BLaER1 treated with 17β-estradiol and CSF1 and Interleukin-3, amounts not matched to agents 10 nM and 100 nM (cell line): Measurements from ENCODE around the gene SEC23IP.
A peak's percentile ranks its signal among the peaks of the same experiment; 100 is the strongest.
"Not testable (repeated sequence)": the region's sequence is repeated elsewhere in the genome, so short reads cannot be mapped to it uniquely, and the experiment has no call there.

Experiments
- H3K27ac ChIP-seq, 11 experiments: shearing (Covaris generic); formaldehyde crosslinking; 2 replicates each; pipeline ENCODE4 v1.8.1; 2022
- H3K27me3 ChIP-seq, 11 experiments: shearing (Covaris generic); formaldehyde crosslinking; 2 replicates each; pipeline ENCODE4 v1.8.1; 2022
- H3K36me3 ChIP-seq, 11 experiments: shearing (Covaris generic); formaldehyde crosslinking; 2 replicates each; pipeline ENCODE4 v1.8.1; 2022
- H3K4me1 ChIP-seq, 10 experiments: shearing (Covaris generic); formaldehyde crosslinking; 2 replicates each; pipeline ENCODE4 v1.8.1; 2022
- H3K4me2 ChIP-seq, 11 experiments: shearing (Covaris generic); formaldehyde crosslinking; 2 replicates each; pipeline ENCODE4 v1.8.1; 2022
- H3K4me3 ChIP-seq, 10 experiments: shearing (Covaris generic); formaldehyde crosslinking; 2 replicates each; pipeline ENCODE4 v1.8.1; 2022
- H3K9ac ChIP-seq, 11 experiments: shearing (Covaris generic); formaldehyde crosslinking; 2 replicates each; pipeline ENCODE4 v1.8.1; 2022
- H3K9me3 ChIP-seq, 11 experiments: shearing (Covaris generic); formaldehyde crosslinking; replicated peaks in 1 of 11; 2 replicates each; pipeline ENCODE4 v1.8.1; 2022
- H4K20me1 ChIP-seq, 11 experiments: shearing (Covaris generic); formaldehyde crosslinking; 2 replicates each; pipeline ENCODE4 v1.8.1; 2022
- Cebpa-rat ChIP-seq, 11 experiments: shearing (Covaris generic); IDR thresholded peaks; 2 replicates each; pipeline ENCODE4 v1.8.1; 2022

The SEC23IP gene

DNA sequence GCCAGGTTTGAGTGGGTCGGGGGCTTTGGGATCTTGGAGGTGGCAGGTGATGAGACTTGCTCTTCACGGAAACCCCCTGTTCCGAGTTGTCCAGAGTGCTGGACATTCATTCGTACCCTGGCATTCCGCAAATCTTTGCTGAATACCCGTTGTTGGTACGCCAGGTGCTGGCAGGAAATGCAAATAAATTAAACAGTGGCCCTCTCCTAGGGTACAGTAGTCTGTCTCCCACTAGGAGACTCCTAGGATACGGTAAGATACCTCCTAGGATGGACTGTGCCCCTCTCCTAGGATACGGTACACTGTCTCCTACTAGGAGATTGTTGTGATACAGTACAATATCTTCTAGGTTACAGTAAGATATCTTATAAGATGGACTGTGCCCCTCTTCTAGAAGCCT is 544 bp downstream of the SEC23IP start:
- Histone ChIP-seq H3K36me3 (peaks cover 8 to 37% (median 19%) of the 10 kb centered on the region in 11 experiments; a peak in 21 of 22 replicates), H3K4me2 (peak overlapping the region; percentile 84 to 99 (median 93))

DNA sequence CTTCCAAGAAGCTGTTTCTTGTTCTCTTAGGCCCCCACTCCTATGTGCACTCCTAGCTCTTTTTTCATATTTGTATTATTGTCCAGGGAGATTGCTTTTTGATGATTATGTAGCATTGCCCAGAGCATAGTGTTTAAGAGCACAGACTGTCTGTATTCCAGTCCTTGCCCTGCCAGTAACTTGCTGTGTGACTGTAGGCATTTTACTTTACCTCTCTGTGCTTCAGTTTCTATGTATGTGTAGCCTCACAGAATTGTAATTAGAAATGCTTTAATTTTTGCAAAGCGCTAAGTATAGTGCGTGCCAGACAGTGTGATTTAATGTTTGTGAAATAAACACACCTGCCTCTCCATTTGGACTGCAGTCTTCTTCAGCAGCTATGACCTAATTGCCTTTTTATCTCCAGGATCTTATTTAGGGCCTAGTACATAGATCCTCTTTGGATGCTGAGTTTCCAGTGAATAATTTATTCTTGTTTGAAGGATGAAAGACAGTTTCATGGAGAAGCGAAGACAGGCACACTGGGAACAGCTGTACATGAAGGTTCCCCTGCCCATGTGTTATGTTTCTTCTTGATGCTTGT is 1.4 kb downstream of the SEC23IP start:
- Histone ChIP-seq H3K9ac (peak overlapping the region; percentile 84 to 94 (median 90); a peak in 15 of 22 replicates), H3K9me3 (peaks cover 0 to 14% (median 10%) of the 10 kb centered on the region in 11 experiments; a peak in 15 of 22 replicates), H3K4me2 (peak overlapping the region; percentile 84 to 99 (median 93)), H3K27ac (no peak overlapping the region), H4K20me1 (peaks cover 13 to 56% (median 45%) of the 10 kb centered on the region in 11 experiments; a peak in 17 of 22 replicates), H3K4me3 (peak overlapping the region; percentile 73 to 96 (median 84); a peak in 18 of 20 replicates), H3K4me1 (peaks cover 36 to 77% (median 47%) of the 10 kb centered on the region in 10 experiments), H3K36me3 (peaks cover 15 to 46% (median 27%) of the 10 kb centered on the region in 11 experiments), H3K27me3 (no peaks in the 10 kb centered on the region)
- TF ChIP-seq Cebpa-rat (IDR thresholded peaks at IDR 0.05) = no peak

More for the DNA sequence above, 544 bp downstream of the SEC23IP start:
- Histone ChIP-seq H3K27ac (peak overlapping the region; percentile 80 to 93 (median 86)), H3K9me3 (peaks cover 0 to 14% (median 10%) of the 10 kb centered on the region in 11 experiments; a peak in 15 of 22 replicates), H3K27me3 (no peaks in the 10 kb centered on the region), H3K4me1 (peaks cover 37 to 78% (median 51%) of the 10 kb centered on the region in 10 experiments), H3K9ac (peak overlapping the region; percentile 84 to 94 (median 90)), H3K4me3 (peak overlapping the region; percentile 73 to 96 (median 84)), H4K20me1 (peaks cover 6 to 48% (median 37%) of the 10 kb centered on the region in 11 experiments; a peak in 17 of 22 replicates)
- TF ChIP-seq Cebpa-rat (IDR thresholded peaks at IDR 0.05) = no peak

DNA sequence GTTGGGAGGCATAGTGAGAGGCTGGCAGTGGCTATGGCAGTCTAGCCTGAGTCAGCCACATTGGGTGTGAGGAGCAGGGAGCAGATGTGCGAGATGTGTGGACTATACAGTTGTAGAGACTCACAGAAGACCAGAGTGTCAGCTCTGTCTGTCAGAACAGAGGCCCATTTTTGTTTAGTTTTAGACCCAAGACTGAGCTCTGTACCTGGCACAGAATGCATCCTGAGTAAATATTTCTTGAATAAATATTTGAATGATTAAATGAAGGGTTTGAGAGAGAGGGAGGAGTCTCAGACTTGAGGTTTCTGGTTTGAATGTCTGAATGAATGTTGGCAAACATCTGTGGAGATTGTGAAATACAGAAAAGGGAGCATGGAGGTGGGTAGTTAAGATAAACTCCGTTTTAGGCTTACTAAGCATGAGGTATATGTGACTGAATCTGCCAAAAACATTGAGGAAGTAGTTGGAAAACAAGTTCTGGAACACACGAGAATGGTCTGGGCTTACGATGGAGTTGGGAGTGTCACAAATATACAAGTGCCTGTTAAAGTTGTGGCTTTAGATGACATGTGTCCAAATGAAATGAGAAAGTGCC is 3.6 kb downstream of the SEC23IP start:
- H3K4me3 ChIP-seq = peak overlapping the region in 1 of 10 experiments; percentile 10; a peak in 1 of 20 replicates
- peak overlapping the region in 10 of 11 experiments; percentile 7 to 93 (median 51); a peak in 17 of 22 replicates for H3K4me2 ChIP-seq
- peaks cover 35 to 72% (median 46%) of the 10 kb centered on the region in 10 experiments for H3K4me1 ChIP-seq
- peaks cover 19 to 73% (median 61%) of the 10 kb centered on the region in 11 experiments; a peak in 18 of 22 replicates for H4K20me1 ChIP-seq
- no peak; a peak in 1 of 22 replicates for TF ChIP-seq Cebpa-rat (IDR thresholded peaks at IDR 0.05)
- H3K9ac ChIP-seq = peak overlapping the region in 6 of 11 experiments; percentile 17 to 30 (median 28); a peak in 9 of 22 replicates
- no peaks in the 10 kb centered on the region for H3K27me3 ChIP-seq
- peak overlapping the region in 10 of 11 experiments; percentile 17 to 56 (median 37); a peak in 18 of 22 replicates for H3K27ac ChIP-seq
- peaks cover 36 to 68% (median 47%) of the 10 kb centered on the region in 11 experiments for H3K36me3 ChIP-seq
- no peaks in the 10 kb centered on the region for H3K9me3 ChIP-seq

DNA sequence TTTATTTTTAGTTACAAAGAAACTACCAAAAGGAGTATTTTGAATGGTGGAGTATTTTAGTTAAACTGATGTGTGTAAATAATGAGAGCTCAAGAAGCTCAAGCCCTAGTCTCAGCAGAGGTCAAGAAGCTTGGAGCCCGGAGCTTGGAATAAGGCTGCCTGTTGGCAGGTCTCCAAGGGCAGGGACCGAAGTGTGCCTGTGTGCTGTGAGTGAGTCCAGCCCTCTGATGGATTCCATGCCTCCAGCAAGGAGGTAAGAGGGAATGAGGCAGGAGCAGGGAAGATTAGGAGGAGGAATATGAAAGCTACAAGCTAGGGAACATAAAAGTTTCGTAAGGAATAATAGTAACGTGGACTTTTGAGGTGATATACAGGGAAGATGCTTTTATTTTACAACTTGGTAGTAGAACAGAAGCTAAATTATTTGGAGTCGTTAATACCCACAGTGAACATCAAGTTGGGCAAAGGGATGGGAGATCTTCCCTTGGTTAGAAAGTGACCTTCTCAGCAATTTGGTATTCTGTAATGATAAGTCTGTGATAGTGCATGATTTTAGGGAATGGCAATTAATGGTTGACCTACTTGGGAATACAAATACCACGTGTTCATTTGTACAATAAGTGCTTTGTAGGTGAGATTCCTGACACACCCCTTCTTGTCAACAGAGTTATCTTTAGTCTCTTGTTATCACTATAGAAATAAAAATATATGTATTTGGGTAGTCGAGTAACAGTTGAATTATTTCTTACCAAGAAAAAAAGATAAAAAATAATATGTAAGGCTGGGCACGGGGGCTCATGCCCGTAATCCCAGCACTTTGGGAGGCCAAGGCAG is 4.6 kb downstream of the SEC23IP start:
- peaks cover 42 to 78% (median 55%) of the 10 kb centered on the region in 11 experiments for H3K36me3 ChIP-seq

DNA sequence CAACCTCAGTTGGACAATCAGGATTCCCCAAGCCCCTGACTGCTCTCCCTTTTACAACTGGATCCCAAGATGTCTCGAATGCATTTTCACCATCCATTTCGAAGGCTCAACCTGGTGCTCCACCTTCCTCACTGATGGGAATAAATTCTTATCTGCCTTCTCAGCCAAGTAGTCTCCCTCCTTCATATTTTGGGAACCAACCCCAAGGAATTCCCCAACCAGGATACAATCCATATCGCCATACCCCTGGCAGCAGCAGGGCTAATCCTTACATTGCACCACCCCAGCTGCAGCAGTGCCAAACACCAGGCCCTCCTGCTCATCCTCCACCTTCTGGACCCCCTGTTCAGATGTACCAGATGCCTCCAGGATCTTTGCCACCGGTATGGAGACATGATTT is 6.0 kb downstream of the SEC23IP start:
- Histone ChIP-seq H3K4me2 (peak overlapping the region in 2 of 11 experiments; percentile 7 to 27; a peak in 3 of 22 replicates), H3K27ac (no peak overlapping the region), H4K20me1 (peaks cover 19 to 93% (median 75%) of the 10 kb centered on the region in 11 experiments; a peak in 20 of 22 replicates), H3K4me3 (no peak overlapping the region), H3K4me1 (peaks cover 20 to 61% (median 33%) of the 10 kb centered on the region in 10 experiments), H3K36me3 (peaks cover 57 to 92% (median 69%) of the 10 kb centered on the region in 11 experiments), H3K9me3 (no peaks in the 10 kb centered on the region), H3K27me3 (no peaks in the 10 kb centered on the region), H3K9ac (no peak overlapping the region; a peak in 1 of 22 replicates)
- TF ChIP-seq Cebpa-rat (IDR thresholded peaks at IDR 0.05) = no peak

More for the DNA sequence above, 4.6 kb downstream of the SEC23IP start:
- H3K27ac ChIP-seq = peak overlapping the region in 5 of 11 experiments; percentile 43 to 56 (median 47); a peak in 4 of 22 replicates
- no peak overlapping the region for H3K4me3 ChIP-seq
- H3K4me2 ChIP-seq = peak overlapping the region in 7 of 11 experiments; percentile 26 to 93 (median 55); a peak in 10 of 22 replicates
- H4K20me1 ChIP-seq = peaks cover 19 to 82% (median 69%) of the 10 kb centered on the region in 11 experiments; a peak in 20 of 22 replicates
- no peak for TF ChIP-seq Cebpa-rat (IDR thresholded peaks at IDR 0.05)
- H3K4me1 ChIP-seq = peaks cover 26 to 65% (median 38%) of the 10 kb centered on the region in 10 experiments
- H3K9me3 ChIP-seq = no peaks in the 10 kb centered on the region
- no peak overlapping the region; a peak in 2 of 22 replicates for H3K9ac ChIP-seq
- H3K27me3 ChIP-seq = no peaks in the 10 kb centered on the region

DNA sequence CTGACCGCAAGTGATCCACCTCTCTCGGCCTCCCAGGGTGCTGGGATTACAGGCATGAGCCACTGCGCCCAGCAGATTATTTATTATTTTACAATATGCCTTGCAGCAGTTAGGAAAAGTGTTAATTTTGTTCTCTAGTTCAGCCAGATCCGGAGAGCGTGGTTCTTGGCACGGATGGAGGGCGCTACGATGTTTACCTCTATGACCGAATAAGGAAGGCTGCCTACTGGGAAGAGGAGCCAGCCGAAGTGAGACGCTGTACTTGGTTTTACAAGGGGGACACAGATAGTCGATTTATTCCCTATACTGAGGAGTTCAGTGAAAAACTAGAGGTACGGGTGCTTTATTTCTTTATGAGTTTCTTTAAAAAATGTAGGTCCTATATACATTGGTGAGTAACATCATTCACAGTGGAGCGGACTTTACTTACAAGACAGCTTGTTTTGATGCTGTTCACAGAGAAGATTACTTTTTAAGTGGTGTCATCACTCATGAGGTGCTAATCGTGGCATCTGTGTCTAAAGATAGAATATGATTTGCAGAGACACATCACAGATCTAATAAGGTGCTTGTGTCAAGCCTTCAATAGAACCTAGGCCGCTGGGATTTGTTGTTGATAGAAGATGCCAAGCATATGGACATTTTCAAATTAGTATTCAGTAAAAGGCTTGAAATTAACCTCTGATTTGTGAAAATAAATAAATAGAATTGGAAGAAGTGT is 11.6 kb downstream of the SEC23IP start:
- no peaks in the 10 kb centered on the region for H3K27me3 ChIP-seq
- H4K20me1 ChIP-seq = peaks cover 0 to 60% (median 36%) of the 10 kb centered on the region in 11 experiments; a peak in 19 of 22 replicates
- no peak overlapping the region for H3K9ac ChIP-seq
- no peak overlapping the region for H3K27ac ChIP-seq
- H3K36me3 ChIP-seq = peaks cover 88 to 100% (median 95%) of the 10 kb centered on the region in 11 experiments
- 0 out of 20 replicates have a peak, but pooled peaks cover 0 to 7% (median 0%) of the 10 kb centered on the region in 10 experiments for H3K4me1 ChIP-seq
- no peak overlapping the region for H3K4me3 ChIP-seq
- H3K4me2 ChIP-seq = no peak overlapping the region
- H3K9me3 ChIP-seq = no peaks in the 10 kb centered on the region
- TF ChIP-seq Cebpa-rat (IDR thresholded peaks at IDR 0.05) = no peak

DNA sequence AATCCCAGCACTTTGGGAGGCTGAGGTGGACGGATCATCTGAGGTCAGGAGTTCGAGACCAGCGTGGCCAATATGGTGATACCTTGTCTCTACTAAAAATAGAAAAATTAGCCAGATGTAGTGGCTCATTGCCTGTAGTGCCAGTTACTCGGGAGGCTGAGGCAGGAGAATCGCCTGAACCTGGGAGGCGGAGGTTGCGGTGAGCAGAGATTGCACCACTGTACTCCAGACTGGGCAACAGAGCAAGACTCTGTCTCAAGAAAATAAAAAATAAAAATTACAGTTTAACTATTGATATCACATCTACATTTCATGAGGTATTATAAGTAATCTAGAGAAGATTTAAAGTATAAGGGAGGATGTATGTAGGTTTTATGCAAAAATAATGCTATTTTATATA is 15.2 kb downstream of the SEC23IP start:
- Histone ChIP-seq H3K36me3 (peaks cover 96 to 100% (median 98%) of the 10 kb centered on the region in 11 experiments), H4K20me1 (peaks cover 0 to 29% (median 6%) of the 10 kb centered on the region in 11 experiments; a peak in 13 of 22 replicates)
- H3K4me2 ChIP-seq, H3K27me3 ChIP-seq, H3K9ac ChIP-seq, H3K4me1 ChIP-seq, H3K27ac ChIP-seq, H3K9me3 ChIP-seq, H3K4me3 ChIP-seq: not testable (repeated sequence)

DNA sequence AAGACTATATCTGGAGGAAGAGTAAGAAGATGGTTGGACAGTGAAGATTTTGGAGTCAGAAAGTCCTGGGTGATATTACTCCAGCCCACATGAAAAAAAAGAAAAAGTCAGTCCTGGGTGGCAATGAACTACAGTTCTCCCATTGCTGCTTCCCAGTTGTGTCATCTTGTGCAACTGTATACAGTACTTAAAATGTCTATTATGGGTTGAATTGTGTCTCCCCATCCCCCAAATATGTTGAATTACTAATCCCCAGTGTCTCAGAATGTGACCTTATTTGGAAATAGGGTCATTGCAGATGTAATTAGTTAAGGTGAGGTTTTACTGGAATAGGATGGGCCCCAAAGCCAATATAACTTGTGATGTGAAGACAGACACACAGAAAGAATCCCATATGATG is 15.6 kb downstream of the SEC23IP start:
- Histone ChIP-seq H4K20me1 (peaks cover 0 to 25% (median 5%) of the 10 kb centered on the region in 11 experiments; a peak in 11 of 22 replicates), H3K4me2 (no peak overlapping the region), H3K27ac (no peak overlapping the region), H3K4me3 (no peak overlapping the region), H3K27me3 (no peaks in the 10 kb centered on the region), H3K36me3 (peaks cover 96 to 100% (median 98%) of the 10 kb centered on the region in 11 experiments), H3K9me3 (no peaks in the 10 kb centered on the region), H3K9ac (0 out of 22 replicates have a peak overlapping the region, but pooled peaks of 1 of the 11 experiments have one; percentile 18), H3K4me1 (peaks cover 0 to 12% (median 7%) of the 10 kb centered on the region in 10 experiments; a peak in 15 of 20 replicates)
- no peak for TF ChIP-seq Cebpa-rat (IDR thresholded peaks at IDR 0.05)
